ENCODE measurements around the gene CD83.

Gene CD83

GRCh38 chr6:14129575-14129974, 12.0 kb downstream of the CD83 start:
- Mint-ChIP-seq H3K4me1 (peaks cover 49% of the 10 kb centered on the region), H3K36me3 (ENCODE audit: low read depth) (peaks cover 2% of the 10 kb centered on the region), H3K27me3 (ENCODE audit: low read depth) (peaks cover 12% of the 10 kb centered on the region), H3K4me3 (no peak overlapping the region), H3K27ac (peak overlapping the region; percentile 54 to 75 (median 57)), H3K9me3 (no peaks in the 10 kb centered on the region)
- TF ChIP-seq CTCF (IDR thresholded peaks at IDR 0.05; ENCODE audit: unreplicated experiment in 3 of 3), result peak; percentile 62 to 65 (median 63)

- Mint-ChIP-seq H3K27me3 (ENCODE audit: low read depth) (peaks cover 12% of the 10 kb centered on the region), H3K9me3 (no peaks in the 10 kb centered on the region), H3K36me3 (ENCODE audit: low read depth) (peaks cover 10% of the 10 kb centered on the region), H3K4me1 (peaks cover 50% of the 10 kb centered on the region), H3K27ac (peak overlapping the region; percentile 31 to 75 (median 60)), H3K4me3 (no peak overlapping the region)
- no peak for TF ChIP-seq CTCF (IDR thresholded peaks at IDR 0.05; ENCODE audit: unreplicated experiment in 3 of 3)
These were observed 13.0 kb downstream of the CD83 start for GRCh38 chr6:14130435-14131075.

- no peaks in the 10 kb centered on the region for H3K9me3 Mint-ChIP-seq
- H3K27ac Mint-ChIP-seq, result no peak overlapping the region
- peaks cover 12% of the 10 kb centered on the region for H3K27me3 Mint-ChIP-seq (ENCODE audit: low read depth)
- H3K4me1 Mint-ChIP-seq, result peaks cover 50% of the 10 kb centered on the region
- TF ChIP-seq CTCF (IDR thresholded peaks at IDR 0.05; ENCODE audit: unreplicated experiment in 3 of 3), result no peak
- H3K4me3 Mint-ChIP-seq, result no peak overlapping the region
- H3K36me3 Mint-ChIP-seq (ENCODE audit: low read depth), result peaks cover 15% of the 10 kb centered on the region
These were observed 14.0 kb downstream of the CD83 start for GRCh38 chr6:14131579-14131978.

GRCh38 chr6:14132244-14132920, 14.8 kb downstream of the CD83 start:
- H3K4me1 Mint-ChIP-seq, result peaks cover 50% of the 10 kb centered on the region
- peaks cover 12% of the 10 kb centered on the region for H3K27me3 Mint-ChIP-seq (ENCODE audit: low read depth)
- H3K4me3 Mint-ChIP-seq, result no peak overlapping the region
- peak overlapping the region in 2 of 3 experiments; percentile 21 to 32 for H3K27ac Mint-ChIP-seq
- H3K9me3 Mint-ChIP-seq, result no peaks in the 10 kb centered on the region
- H3K36me3 Mint-ChIP-seq (ENCODE audit: low read depth), result peaks cover 15% of the 10 kb centered on the region
- TF ChIP-seq CTCF (IDR thresholded peaks at IDR 0.05; ENCODE audit: unreplicated experiment in 3 of 3), result no peak

- Mint-ChIP-seq H3K27ac (no peak overlapping the region), H3K4me1 (peaks cover 46% of the 10 kb centered on the region), H3K4me3 (no peak overlapping the region), H3K36me3 (ENCODE audit: low read depth) (peaks cover 15% of the 10 kb centered on the region), H3K27me3 (ENCODE audit: low read depth) (peaks cover 12% of the 10 kb centered on the region), H3K9me3 (no peaks in the 10 kb centered on the region)
- TF ChIP-seq CTCF (IDR thresholded peaks at IDR 0.05; ENCODE audit: unreplicated experiment in 3 of 3), result no peak
These were observed 15.3 kb downstream of the CD83 start for GRCh38 chr6:14132921-14133275.
